Lung (tissue), 12 donors: Measurements from ENCODE around the gene ANKAR. TPM values are rescaled to one million over a fixed set of nuclear protein-coding genes. Genes with fewer than 3 reads are reported as not detected.
A peak's percentile ranks its signal among the peaks of the same experiment; 100 is the strongest.

Source experiments
- ATAC-seq: fragments of 200-7000 bp; cut with Tn5 transposase; one replicate; pipeline ENCODE4 v1.9.1; 2020; ENCODE audit warnings: moderate number of reproducible peaks; ENCODE audit not compliant: insufficient read depth, low FRiP score
- DNase-seq, 3 donors: peaks; one replicate each; pipeline ENCODE4 v3.0.0-alpha.2; 2013 to 2017
- H3K27ac ChIP-seq, 2 donors: one replicate each; pipeline ENCODE4 v1.5.1; 2013; ENCODE audit warnings: mild to moderate bottlenecking in 2 of 2, moderate library complexity in 2 of 2, control low read depth in 1 of 2, inconsistent platforms in 1 of 2, low read depth in 1 of 2, low read length in 1 of 2
- H3K27me3 ChIP-seq, 3 donors: one replicate each; pipeline ENCODE4 v1.5.1; 2013; ENCODE audit warnings: low read length in 2 of 3; ENCODE audit not compliant: control insufficient read depth in 3 of 3, insufficient read depth in 3 of 3
- H3K36me3 ChIP-seq, 4 donors: one replicate each; pipeline ENCODE4 v1.5.1; 2013; ENCODE audit warnings: low read length in 4 of 4, mild to moderate bottlenecking in 1 of 4, moderate library complexity in 1 of 4; ENCODE audit not compliant: control insufficient read depth in 4 of 4, insufficient read depth in 4 of 4
- H3K4me1 ChIP-seq, 5 donors: one replicate each; pipeline ENCODE4 v1.5.1; 2013; ENCODE audit warnings: low read length in 5 of 5, mild to moderate bottlenecking in 2 of 5, moderate library complexity in 1 of 5; ENCODE audit not compliant: control insufficient read depth in 5 of 5, insufficient read depth in 5 of 5
- H3K4me3 ChIP-seq: one replicate; pipeline ENCODE4 v1.5.1; 2013; ENCODE audit warnings: mild to moderate bottlenecking, control low read depth, moderate library complexity
- H3K9ac ChIP-seq, 2 donors: one replicate each; pipeline ENCODE4 v1.5.1; 2013; ENCODE audit warnings: low read length in 2 of 2, control low read depth in 1 of 2; ENCODE audit not compliant: insufficient read depth in 1 of 2
- H3K9me3 ChIP-seq, 4 donors: one replicate each; pipeline ENCODE4 v1.5.1; 2013; ENCODE audit warnings: low read length in 3 of 4, mild to moderate bottlenecking in 1 of 4, moderate library complexity in 1 of 4; ENCODE audit not compliant: control insufficient read depth in 4 of 4, insufficient read depth in 3 of 4
- WGBS, 2 donors: extraction: QIAGEN DNeasy Blood & Tissue Kit; methylation state at CpG; one replicate each; pipeline ENCODE4 v1.1.7; 2013; 5-methylcytosine and 5-hydroxymethylcytosine counted together
- polyA plus RNA-seq, 2 donors: library from polyadenylated mRNA; stranded (reverse); fragments of 200-250 nt; gene quantifications; one replicate each; pipeline ENCODE4 v1.2.1, GENCODE V29; 2013
- total RNA-seq, 2 donors: library from RNA; depleted of rRNA in 1 of 2; stranded (reverse); fragments of >200 nt in 1 of 2; gene quantifications; one replicate each; pipeline ENCODE4 v1.2.1, GENCODE V29; 2014 to 2021
- TF ChIP-seq, protein P1 (sequence below): IDR thresholded peaks from 2 replicates; pipeline ENCODE4 v1.5.1; 2012; ENCODE audit warnings: mild to moderate bottlenecking; ENCODE audit errors: control extremely low read depth, extremely low read depth
- donor health status: control.
- donor health status: control.
- donor health status: Bipolar disorder and iron deficiency.
- donor health status: healthy.
- donor health status: DM: yes; HTN: yes; CAD: no.

Gene ANKAR
- total and polyA plus RNA-seq, 4 donors, result 0.95 to 39.2 (median 6.0) TPM

DNA sequence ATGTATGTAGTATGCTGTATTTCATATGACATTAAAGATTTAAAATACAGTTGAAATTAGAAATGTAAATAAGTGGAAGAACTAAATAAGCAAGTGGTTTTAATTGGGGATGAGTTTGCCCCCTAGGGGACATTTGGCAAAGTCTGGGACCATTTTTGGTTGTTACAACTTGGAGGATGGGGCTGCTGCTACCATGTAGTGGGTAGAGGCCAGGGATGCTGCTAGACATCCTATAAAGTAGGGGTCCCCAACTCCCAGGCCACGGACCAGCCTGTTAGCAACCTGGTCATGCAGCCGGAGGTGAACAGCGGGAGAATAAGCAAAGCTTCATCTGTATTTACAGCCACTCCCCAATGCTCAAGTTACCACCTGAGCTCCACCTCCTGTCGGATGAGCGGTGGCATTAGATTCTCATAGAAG lies 41.1 kb upstream of the ANKAR start:
- Histone ChIP-seq H3K36me3 (no peaks in the 10 kb centered on the region), H3K9me3 (no peaks in the 10 kb centered on the region), H3K27me3 (no peaks in the 10 kb centered on the region), H3K9ac (no peak overlapping the region), H3K4me3 (no peak overlapping the region), H3K4me1 (peaks cover 0 to 14% (median 1%) of the 10 kb centered on the region in 5 donors), H3K27ac (no peak overlapping the region)
- ATAC-seq (no peak), DNase-seq (peak in 2 of 3 donors; percentile 51 to 66)
- TF ChIP-seq, protein P1, sequence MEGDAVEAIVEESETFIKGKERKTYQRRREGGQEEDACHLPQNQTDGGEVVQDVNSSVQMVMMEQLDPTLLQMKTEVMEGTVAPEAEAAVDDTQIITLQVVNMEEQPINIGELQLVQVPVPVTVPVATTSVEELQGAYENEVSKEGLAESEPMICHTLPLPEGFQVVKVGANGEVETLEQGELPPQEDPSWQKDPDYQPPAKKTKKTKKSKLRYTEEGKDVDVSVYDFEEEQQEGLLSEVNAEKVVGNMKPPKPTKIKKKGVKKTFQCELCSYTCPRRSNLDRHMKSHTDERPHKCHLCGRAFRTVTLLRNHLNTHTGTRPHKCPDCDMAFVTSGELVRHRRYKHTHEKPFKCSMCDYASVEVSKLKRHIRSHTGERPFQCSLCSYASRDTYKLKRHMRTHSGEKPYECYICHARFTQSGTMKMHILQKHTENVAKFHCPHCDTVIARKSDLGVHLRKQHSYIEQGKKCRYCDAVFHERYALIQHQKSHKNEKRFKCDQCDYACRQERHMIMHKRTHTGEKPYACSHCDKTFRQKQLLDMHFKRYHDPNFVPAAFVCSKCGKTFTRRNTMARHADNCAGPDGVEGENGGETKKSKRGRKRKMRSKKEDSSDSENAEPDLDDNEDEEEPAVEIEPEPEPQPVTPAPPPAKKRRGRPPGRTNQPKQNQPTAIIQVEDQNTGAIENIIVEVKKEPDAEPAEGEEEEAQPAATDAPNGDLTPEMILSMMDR, result no peak
- WGBS, 2 donors, result 85 to 88% methylated on average over 5 of the region's 5 CpGs

DNA sequence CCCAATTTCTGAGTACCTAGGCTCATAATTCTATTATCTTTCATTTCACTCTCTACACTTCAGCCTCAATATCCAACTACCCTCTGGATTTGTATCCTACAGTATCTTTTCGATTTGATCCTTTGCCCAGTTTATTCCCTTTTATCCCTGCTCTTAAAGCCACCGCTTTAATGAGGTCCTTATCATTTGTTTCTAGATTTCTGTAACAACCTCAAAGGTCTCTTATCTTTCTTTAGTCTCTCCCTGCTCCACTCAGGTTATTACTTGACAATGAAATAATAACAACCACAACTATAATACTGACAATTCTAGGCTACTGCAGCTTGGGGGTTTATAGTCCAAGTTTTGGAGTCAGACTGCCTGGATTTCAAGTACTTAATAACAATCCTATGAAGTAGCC lies 39.1 kb upstream of the ANKAR start:
- no peak for ATAC-seq
- Histone ChIP-seq H3K9me3 (no peaks in the 10 kb centered on the region), H3K9ac (no peak overlapping the region), H3K4me3 (no peak overlapping the region), H3K27ac (no peak overlapping the region), H3K27me3 (no peaks in the 10 kb centered on the region), H3K4me1 (peaks cover 0 to 1% (median 0%) of the 10 kb centered on the region in 5 donors), H3K36me3 (no peaks in the 10 kb centered on the region)
- TF ChIP-seq, protein P1, result no peak
- WGBS, 2 donors, result 65 to 82% methylated on average over 2 of the region's 2 CpGs
- DNase-seq, result no peak

DNA sequence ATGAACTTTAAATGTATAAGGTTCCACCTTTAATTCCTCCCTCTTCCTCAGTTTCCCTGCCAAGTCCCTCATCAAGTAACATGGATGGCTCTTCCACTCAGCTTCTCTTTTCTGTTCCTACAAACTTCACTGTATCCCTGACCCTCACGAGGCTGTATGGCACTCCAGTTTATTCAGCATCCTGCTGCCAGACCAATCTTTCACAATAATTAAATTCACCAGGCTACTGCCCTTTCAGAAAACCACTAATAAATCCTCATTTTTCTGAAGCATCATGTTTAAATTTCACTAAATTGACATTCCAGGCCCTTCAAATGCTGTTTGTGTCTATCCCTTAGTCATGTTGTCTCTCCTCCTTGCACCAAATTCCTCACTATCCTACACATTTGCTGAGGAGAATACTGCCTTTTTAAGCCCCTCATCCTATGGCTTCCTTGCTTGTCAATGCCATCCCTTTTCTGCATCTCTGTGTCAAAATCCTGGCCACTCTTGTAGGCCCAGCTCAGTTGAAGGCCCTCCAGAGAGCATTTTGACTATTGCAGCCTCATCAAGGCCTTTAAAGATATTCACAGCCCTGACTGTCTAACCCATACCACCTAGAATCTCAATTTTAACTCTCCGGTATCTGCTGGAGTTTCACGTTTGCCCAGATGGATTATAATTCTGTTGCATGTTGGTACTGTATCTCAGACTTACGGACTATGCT lies 36.0 kb upstream of the ANKAR start:
- H3K9me3 ChIP-seq, result no peaks in the 10 kb centered on the region
- TF ChIP-seq, protein P1, result no peak
- H3K27ac ChIP-seq, result no peak overlapping the region
- no peaks in the 10 kb centered on the region for H3K27me3 ChIP-seq
- DNase-seq (no peak), ATAC-seq (no peak)
- H3K9ac ChIP-seq, result no peak overlapping the region
- no peaks in the 10 kb centered on the region for H3K36me3 ChIP-seq
- no peaks in the 10 kb centered on the region for H3K4me1 ChIP-seq
- 91 to 96% methylated on average over 4 of the region's 4 CpGs for WGBS, 2 donors
- H3K4me3 ChIP-seq, result no peak overlapping the region
